AG20443 (cell line): ENCODE results near the gene ERCC6L2.

Source experiments
- DNase-seq: peaks from one replicate; pipeline ENCODE4 v3.0.0; 2012; ENCODE audit warnings: low spot score, mixed read lengths

ERCC6L2 gene

GRCh38 chr9:95875305-95876137, at the start of gene ERCC6L2:
ERCC6L2 (plus strand) TSS chr9:95875691; CDS start chr9:95876039, 348 bp downstream.
- DNase-seq, result peak; percentile 95

- no peak for DNase-seq
Measured at GRCh38 chr9:95826183-95826838, 49.2 kb upstream of the ERCC6L2 start.

- no peak for DNase-seq
Measured at GRCh38 chr9:95830768-95831167, 44.7 kb upstream of the ERCC6L2 start.

- no peak for DNase-seq
Measured at GRCh38 chr9:95831810-95832209, 43.7 kb upstream of the ERCC6L2 start.

GRCh38 chr9:95833546-95834178, 41.8 kb upstream of the ERCC6L2 start:
- DNase-seq, result no peak

- DNase-seq, result no peak
Measured at GRCh38 chr9:95834281-95834907, 41.1 kb upstream of the ERCC6L2 start.

- no peak for DNase-seq
Measured at GRCh38 chr9:95835393-95835792, 40.1 kb upstream of the ERCC6L2 start.

- no peak for DNase-seq
Measured at GRCh38 chr9:95836072-95836471, 39.4 kb upstream of the ERCC6L2 start.

- DNase-seq, result no peak
Measured at GRCh38 chr9:95839012-95839411, 36.5 kb upstream of the ERCC6L2 start.

- DNase-seq, result no peak
Measured at GRCh38 chr9:95840074-95840473, 35.4 kb upstream of the ERCC6L2 start.

- DNase-seq, result no peak
Measured at GRCh38 chr9:95841377-95841776, 34.1 kb upstream of the ERCC6L2 start.

GRCh38 chr9:95845751-95846150, 29.7 kb upstream of the ERCC6L2 start:
- no peak for DNase-seq

- no peak for DNase-seq
Measured at GRCh38 chr9:95848764-95849163, 26.7 kb upstream of the ERCC6L2 start.

- DNase-seq, result no peak
Measured at GRCh38 chr9:95852059-95853032, 23.1 kb upstream of the ERCC6L2 start.

- no peak for DNase-seq
Measured at GRCh38 chr9:95854386-95855020, 21.0 kb upstream of the ERCC6L2 start.

GRCh38 chr9:95855961-95856360, 19.5 kb upstream of the ERCC6L2 start:
- no peak for DNase-seq

GRCh38 chr9:95857124-95857523, 18.4 kb upstream of the ERCC6L2 start:
- no peak for DNase-seq

GRCh38 chr9:95857896-95858295, 17.6 kb upstream of the ERCC6L2 start:
- DNase-seq, result no peak

GRCh38 chr9:95862343-95862742, 13.1 kb upstream of the ERCC6L2 start:
- DNase-seq, result no peak

- no peak for DNase-seq
Measured at GRCh38 chr9:95864852-95865580, 10.5 kb upstream of the ERCC6L2 start.
